HG03442 (cell line): Measurements from ENCODE around the gene PON3.

Experiments
- ATAC-seq: cut with Tn5 transposase; IDR thresholded peaks from one replicate; pipeline ENCODE4 v1.9.1; 2021; ENCODE audit warnings: mild to moderate bottlenecking, moderate library complexity; ENCODE audit not compliant: unreplicated experiment

The PON3 gene

DNA sequence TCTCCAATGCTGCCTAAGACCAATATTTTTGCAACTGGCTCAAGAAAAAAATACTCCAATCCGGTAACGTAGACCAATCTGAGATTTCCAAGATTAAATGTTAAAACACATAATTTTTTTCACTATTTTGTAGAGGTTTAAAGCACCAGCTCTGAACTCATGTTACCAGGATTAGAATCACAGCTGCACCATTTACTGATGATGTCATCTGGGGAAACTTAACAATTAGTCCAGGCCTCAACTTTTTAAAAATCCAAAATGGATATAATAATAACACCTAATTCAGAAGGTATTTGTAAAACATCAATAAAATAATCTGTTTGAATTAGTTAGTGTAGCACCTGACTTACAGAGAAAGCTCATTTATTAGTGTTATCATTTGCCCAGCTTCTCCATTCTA, 86.2 kb downstream of the PON3 start:
- ATAC-seq, result no peak
